Activated naive CD8-positive, alpha-beta T cell treated with anti-CD3 and anti-CD28 coated beads, Interleukin-2, amount 50 U/mL, for 24 hours (primary cell): ENCODE measurements around the gene C16orf92.

Source experiments
- ATAC-seq: fragments of 150-1000 bp; cut with Tn5 transposase; one replicate; pipeline ENCODE4 v1.10.0; 2021
- DNase-seq: peaks from one replicate; pipeline ENCODE4 v3.0.0; 2021
- H3K27ac Mint-ChIP-seq: one replicate; pipeline ENCODE4 v1.8.0; 2021; ENCODE audit warnings: mild to moderate bottlenecking, mixed read lengths
- H3K27me3 Mint-ChIP-seq: one replicate; pipeline ENCODE4 v1.8.0; 2021; ENCODE audit warnings: mixed read lengths
- H3K36me3 Mint-ChIP-seq: one replicate; pipeline ENCODE4 v1.8.0; 2021; ENCODE audit warnings: low read depth, mixed read lengths
- H3K4me1 Mint-ChIP-seq: one replicate; pipeline ENCODE4 v1.8.0; 2021; ENCODE audit warnings: mixed read lengths
- H3K4me3 Mint-ChIP-seq: one replicate; pipeline ENCODE4 v1.8.0; 2021; ENCODE audit warnings: mild to moderate bottlenecking, moderate library complexity, mixed read lengths
- H3K9me3 Mint-ChIP-seq: one replicate; pipeline ENCODE4 v1.8.0; 2021; ENCODE audit warnings: mixed read lengths

C16orf92 gene, protein sequence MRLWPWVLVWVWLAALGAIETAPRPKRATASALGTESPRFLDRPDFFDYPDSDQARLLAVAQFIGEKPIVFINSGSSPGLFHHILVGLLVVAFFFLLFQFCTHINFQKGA

GRCh38 chr16:30022887-30023286 lies at the start of gene C16orf92:
Gene C16orf92, plus strand, starts transcription at chr16:30023198. Its CDS starts 143 bp downstream, at chr16:30023341.
- no peak within 1 kb of the TSS for H3K27ac Mint-ChIP-seq
- ATAC-seq (no peak), DNase-seq (no peak)
- H3K27me3 Mint-ChIP-seq: peaks cover 23% of the 10 kb centered on the region
- H3K4me3 Mint-ChIP-seq: no peak within 1 kb of the TSS
- no peaks in the 10 kb centered on the region for H3K36me3 Mint-ChIP-seq
- no peaks in the 10 kb centered on the region for H3K9me3 Mint-ChIP-seq
- peaks cover 5% of the 10 kb centered on the region for H3K4me1 Mint-ChIP-seq

GRCh38 chr16:29973384-29974246 lies 49.4 kb upstream of the C16orf92 start, which contains the start of gene TAOK2:
Gene TAOK2, plus strand, starts transcription at chr16:29973868. Its CDS starts 3,905 bp downstream, at chr16:29977773.
- Mint-ChIP-seq H3K4me1 (peaks cover 33% of the 10 kb centered on the region), H3K27me3 (no peaks in the 10 kb centered on the region), H3K27ac (peak within 1 kb of the TSS; percentile 93), H3K36me3 (peaks cover 18% of the 10 kb centered on the region), H3K9me3 (peaks cover 8% of the 10 kb centered on the region), H3K4me3 (peak within 1 kb of the TSS; percentile 94)
- ATAC-seq: peak; percentile 98
- peak; percentile 98 for DNase-seq

GRCh38 chr16:29974291-29975133 lies 48.5 kb upstream of the C16orf92 start:
- peaks cover 23% of the 10 kb centered on the region for H3K36me3 Mint-ChIP-seq
- peak overlapping the region; percentile 93 for H3K27ac Mint-ChIP-seq
- peak overlapping the region; percentile 94 for H3K4me3 Mint-ChIP-seq
- H3K9me3 Mint-ChIP-seq: peaks cover 8% of the 10 kb centered on the region
- DNase-seq (peak; percentile 28), ATAC-seq (no peak)
- no peaks in the 10 kb centered on the region for H3K27me3 Mint-ChIP-seq
- peaks cover 33% of the 10 kb centered on the region for H3K4me1 Mint-ChIP-seq

- Mint-ChIP-seq H3K27ac (peak overlapping the region; percentile 93), H3K36me3 (peaks cover 26% of the 10 kb centered on the region), H3K9me3 (peaks cover 8% of the 10 kb centered on the region), H3K4me1 (peaks cover 33% of the 10 kb centered on the region), H3K27me3 (no peaks in the 10 kb centered on the region), H3K4me3 (peak overlapping the region; percentile 94)
- DNase-seq (no peak), ATAC-seq (no peak)
These were observed 47.9 kb upstream of the C16orf92 start for GRCh38 chr16:29975134-29975538.

DNA sequence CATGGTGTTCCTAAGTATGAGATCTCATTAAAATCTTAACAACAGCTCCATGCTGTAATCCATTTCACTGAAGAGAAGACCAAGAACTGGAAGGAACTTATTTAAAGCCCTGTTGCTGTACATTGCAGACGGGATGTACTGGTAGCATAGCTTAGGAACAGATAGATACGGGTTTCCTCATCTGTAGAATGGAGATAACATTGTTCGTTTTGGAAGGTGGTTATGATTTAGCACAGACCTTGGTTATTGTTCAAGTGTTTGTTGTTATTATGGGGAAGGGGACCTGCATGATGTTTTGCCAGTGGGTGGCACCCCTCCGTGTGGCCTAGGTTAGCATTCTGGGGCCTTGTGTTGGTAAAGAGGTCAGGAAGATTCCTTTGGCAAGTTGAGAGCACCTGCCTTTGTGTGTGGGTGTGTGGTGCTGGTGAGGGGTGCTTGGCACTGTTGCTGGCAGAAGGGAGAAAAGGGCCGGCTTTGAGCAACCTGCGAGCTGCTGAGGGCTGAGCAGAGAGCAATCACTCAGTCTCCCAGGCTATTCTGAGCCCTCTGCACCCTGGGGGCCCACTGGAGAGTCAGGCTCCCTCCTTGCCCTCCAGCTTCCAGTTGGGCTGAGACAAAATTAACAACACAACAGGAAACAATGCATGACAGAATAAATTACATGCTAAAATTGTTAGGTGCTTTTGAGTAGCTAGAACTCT lies 47.0 kb upstream of the C16orf92 start:
- no peak for ATAC-seq
- DNase-seq: no peak
- peaks cover 8% of the 10 kb centered on the region for H3K9me3 Mint-ChIP-seq
- H3K4me3 Mint-ChIP-seq: peak overlapping the region; percentile 94
- H3K27ac Mint-ChIP-seq: no peak overlapping the region
- peaks cover 33% of the 10 kb centered on the region for H3K4me1 Mint-ChIP-seq
- peaks cover 31% of the 10 kb centered on the region for H3K36me3 Mint-ChIP-seq
- H3K27me3 Mint-ChIP-seq: no peaks in the 10 kb centered on the region

DNA sequence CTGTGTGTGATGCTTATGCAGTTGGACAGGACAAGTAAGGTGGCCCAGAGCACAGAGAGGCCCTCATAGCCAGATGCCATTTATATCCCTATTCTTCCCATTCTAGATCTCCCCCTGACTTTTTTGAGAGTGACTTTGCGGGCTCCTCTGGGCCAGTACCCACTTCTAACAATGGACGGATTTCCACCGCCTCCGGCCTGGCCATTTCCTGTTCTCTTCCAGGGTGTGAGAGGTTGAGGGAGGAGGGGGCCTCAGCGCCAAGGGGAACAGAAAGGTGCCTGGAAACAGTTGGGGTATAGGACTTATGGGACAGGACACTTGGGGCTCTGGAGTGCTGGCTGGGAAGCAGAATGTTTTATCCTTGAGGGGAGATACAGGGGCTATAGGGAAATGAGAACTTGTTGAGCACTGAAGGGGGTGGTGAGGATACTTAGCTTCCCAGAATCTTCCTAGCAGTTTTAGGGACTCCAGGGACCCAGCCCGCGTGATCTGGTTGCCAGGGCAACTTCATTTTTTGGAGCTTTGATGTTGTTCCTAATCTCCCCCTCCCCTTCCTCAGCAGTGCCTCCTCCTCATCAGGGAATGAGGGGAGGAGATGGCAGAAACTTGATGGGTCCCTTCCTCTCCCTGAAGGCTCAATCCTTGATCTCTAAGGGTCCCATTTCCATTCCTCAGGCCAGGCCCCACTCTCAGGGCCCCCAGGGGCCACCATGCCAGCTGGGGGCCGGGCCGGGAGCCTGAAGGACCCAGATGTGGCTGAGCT lies 45.8 kb upstream of the C16orf92 start:
- H3K4me3 Mint-ChIP-seq: no peak overlapping the region
- ATAC-seq (no peak), DNase-seq (no peak)
- peaks cover 33% of the 10 kb centered on the region for H3K4me1 Mint-ChIP-seq
- peaks cover 8% of the 10 kb centered on the region for H3K9me3 Mint-ChIP-seq
- H3K27ac Mint-ChIP-seq: peak overlapping the region; percentile 27
- H3K27me3 Mint-ChIP-seq: no peaks in the 10 kb centered on the region
- H3K36me3 Mint-ChIP-seq: peaks cover 33% of the 10 kb centered on the region

- no peak overlapping the region for H3K27ac Mint-ChIP-seq
- H3K27me3 Mint-ChIP-seq: no peaks in the 10 kb centered on the region
- no peak overlapping the region for H3K4me3 Mint-ChIP-seq
- ATAC-seq (no peak), DNase-seq (no peak)
- peaks cover 29% of the 10 kb centered on the region for H3K4me1 Mint-ChIP-seq
- peaks cover 32% of the 10 kb centered on the region for H3K36me3 Mint-ChIP-seq
- H3K9me3 Mint-ChIP-seq: peaks cover 4% of the 10 kb centered on the region
These were observed 44.9 kb upstream of the C16orf92 start for GRCh38 chr16:29978081-29978480.

DNA sequence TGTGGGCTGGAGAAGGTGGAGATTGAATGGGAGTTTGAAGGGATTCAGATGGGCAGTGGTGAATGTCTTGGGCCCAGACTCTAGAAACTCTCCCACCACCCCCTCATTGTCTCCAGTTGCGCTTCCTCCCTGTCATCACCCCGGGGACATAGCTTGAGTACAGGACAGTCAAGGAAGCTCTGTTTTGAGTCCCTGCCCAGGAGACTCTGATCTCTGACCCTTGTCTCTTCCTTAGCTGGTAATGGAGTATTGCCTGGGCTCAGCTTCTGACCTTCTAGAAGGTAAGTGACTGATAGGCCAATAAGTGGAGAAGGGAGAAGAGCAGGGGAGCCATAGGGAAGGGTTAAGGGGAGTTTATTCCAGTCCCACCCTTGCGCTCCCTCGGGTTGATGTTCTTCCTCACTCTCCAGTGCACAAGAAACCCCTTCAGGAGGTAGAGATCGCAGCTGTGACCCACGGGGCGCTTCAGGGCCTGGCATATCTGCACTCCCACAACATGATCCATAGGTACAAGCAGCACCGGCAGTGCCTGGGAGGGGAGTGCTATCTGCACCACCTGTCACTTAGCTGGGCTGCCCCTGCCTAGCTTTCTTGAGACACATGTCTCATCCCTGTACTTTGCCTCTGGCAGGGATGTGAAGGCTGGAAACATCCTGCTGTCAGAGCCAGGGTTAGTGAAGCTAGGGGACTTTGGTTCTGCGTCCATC lies 44.3 kb upstream of the C16orf92 start:
- H3K9me3 Mint-ChIP-seq: no peaks in the 10 kb centered on the region
- peaks cover 25% of the 10 kb centered on the region for H3K4me1 Mint-ChIP-seq
- DNase-seq (no peak), ATAC-seq (no peak)
- no peaks in the 10 kb centered on the region for H3K27me3 Mint-ChIP-seq
- H3K27ac Mint-ChIP-seq: no peak overlapping the region
- peaks cover 33% of the 10 kb centered on the region for H3K36me3 Mint-ChIP-seq
- no peak overlapping the region for H3K4me3 Mint-ChIP-seq

DNA sequence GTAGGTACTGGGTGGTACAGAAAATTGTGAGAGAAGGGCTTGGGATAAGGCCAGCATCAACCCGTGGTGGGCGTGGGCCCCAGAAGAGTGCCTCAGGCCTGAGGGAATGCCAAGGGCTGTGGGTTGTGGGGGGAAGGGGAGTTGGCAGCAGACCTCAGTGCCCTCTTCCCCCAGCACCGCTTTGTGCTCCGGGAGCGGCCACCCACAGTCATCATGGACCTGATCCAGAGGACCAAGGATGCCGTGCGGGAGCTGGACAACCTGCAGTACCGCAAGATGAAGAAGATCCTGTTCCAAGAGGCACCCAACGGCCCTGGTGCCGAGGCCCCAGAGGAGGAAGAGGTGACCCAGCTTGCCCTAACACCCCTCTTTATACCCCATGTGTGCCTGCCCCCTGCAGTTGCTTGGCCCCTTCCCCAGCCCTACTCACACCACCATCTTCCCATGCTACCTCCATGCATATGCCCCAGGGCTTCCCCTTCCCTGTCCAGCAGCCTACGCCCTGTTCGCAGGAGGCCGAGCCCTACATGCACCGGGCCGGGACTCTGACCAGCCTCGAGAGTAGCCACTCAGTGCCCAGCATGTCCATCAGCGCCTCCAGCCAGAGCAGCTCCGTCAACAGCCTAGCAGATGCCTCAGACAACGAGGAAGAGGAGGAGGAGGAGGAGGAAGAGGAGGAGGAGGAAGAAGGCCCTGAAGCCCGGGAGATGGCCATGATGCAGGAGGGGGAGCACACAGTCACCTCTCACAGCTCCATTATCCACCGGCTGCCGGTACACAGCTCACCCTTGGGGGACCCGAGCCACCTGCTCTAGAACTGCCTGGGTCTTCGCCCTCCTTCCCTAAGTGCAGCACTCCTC lies 40.2 kb upstream of the C16orf92 start:
- Mint-ChIP-seq H3K4me3 (no peak overlapping the region), H3K36me3 (peaks cover 35% of the 10 kb centered on the region), H3K27ac (no peak overlapping the region), H3K27me3 (no peaks in the 10 kb centered on the region), H3K4me1 (no peaks in the 10 kb centered on the region), H3K9me3 (no peaks in the 10 kb centered on the region)
- ATAC-seq (no peak), DNase-seq (no peak)

- Mint-ChIP-seq H3K9me3 (no peaks in the 10 kb centered on the region), H3K4me3 (no peak overlapping the region), H3K36me3 (peaks cover 33% of the 10 kb centered on the region), H3K27ac (no peak overlapping the region), H3K27me3 (no peaks in the 10 kb centered on the region), H3K4me1 (no peaks in the 10 kb centered on the region)
- ATAC-seq (no peak), DNase-seq (no peak)
These were observed 39.4 kb upstream of the C16orf92 start for GRCh38 chr16:29983420-29984136.

DNA sequence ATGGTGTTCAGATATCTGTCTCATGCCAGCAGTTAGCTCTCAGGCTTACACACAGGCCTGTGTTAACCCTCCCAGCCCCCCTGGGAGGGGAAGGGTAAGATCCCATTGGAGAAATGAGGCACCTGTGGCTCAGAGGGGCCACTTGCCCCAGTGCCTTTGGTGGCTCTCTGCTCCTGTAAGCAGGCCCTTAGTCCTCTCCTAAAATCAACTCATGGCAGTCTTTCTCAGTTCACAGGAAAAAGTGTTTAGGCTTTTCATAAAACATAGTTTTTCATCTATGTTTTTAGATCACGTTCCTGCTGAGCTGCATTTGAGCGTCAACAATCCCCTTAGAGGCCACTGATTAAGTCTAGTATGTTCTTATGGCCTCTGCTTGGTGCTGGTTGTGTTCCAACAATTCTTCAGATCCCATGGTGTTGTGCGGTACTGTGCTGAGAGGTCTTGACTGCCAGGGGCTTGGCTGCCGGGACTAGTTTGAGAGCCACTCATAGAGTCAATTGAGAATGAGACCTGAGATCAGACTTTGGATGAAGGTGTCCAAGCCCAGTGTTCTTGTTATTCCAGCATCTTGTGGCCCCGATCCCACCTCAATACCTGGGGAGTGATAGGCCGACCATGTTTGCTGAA lies 38.7 kb upstream of the C16orf92 start:
- DNase-seq: no peak
- Mint-ChIP-seq H3K4me3 (no peak overlapping the region), H3K9me3 (no peaks in the 10 kb centered on the region), H3K27ac (no peak overlapping the region), H3K4me1 (no peaks in the 10 kb centered on the region), H3K27me3 (no peaks in the 10 kb centered on the region), H3K36me3 (peaks cover 32% of the 10 kb centered on the region)
- ATAC-seq: no peak

DNA sequence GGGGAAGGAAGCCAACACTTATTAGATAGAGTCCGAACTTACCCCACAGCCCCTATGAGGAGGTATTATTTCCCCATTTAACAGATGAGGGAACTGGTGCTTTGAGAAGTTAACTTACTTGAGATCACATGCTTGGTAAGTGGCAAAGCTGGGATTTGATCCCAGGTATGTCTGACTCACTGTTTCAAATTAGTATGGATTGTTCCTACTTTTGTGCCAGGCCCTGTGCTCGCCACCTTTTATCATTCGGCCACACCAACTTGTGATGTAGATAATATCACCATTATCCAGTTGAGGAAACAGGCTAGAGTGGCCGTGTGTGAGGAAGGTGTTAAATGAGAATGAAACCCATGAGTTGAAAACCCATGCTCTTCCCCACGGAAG lies 38.2 kb upstream of the C16orf92 start:
- Mint-ChIP-seq H3K27ac (no peak overlapping the region), H3K4me1 (no peaks in the 10 kb centered on the region), H3K27me3 (no peaks in the 10 kb centered on the region), H3K9me3 (no peaks in the 10 kb centered on the region), H3K36me3 (peaks cover 30% of the 10 kb centered on the region), H3K4me3 (no peak overlapping the region)
- no peak for DNase-seq
- ATAC-seq: no peak
